HG02763 (cell line): ENCODE measurements around the gene GRIPAP1.
"Not testable (repeated sequence)": the region's sequence is repeated elsewhere in the genome, so short reads cannot be mapped to it uniquely, and the experiment has no call there.

Experiments used
- ATAC-seq: cut with Tn5 transposase; IDR thresholded peaks from one replicate; pipeline ENCODE4 v1.9.1; 2021; ENCODE audit warnings: mild to moderate bottlenecking, moderate library complexity; ENCODE audit not compliant: unreplicated experiment

Gene GRIPAP1

GRCh38 chrX:48997865-48998264 is 4.2 kb downstream of the GRIPAP1 start:
- no peak for ATAC-seq

- ATAC-seq, result no peak
These were observed 4.6 kb downstream of the GRIPAP1 start for GRCh38 chrX:48997455-48997854.

GRCh38 chrX:48996969-48997368 is 5.1 kb downstream of the GRIPAP1 start:
- ATAC-seq, result no peak

GRCh38 chrX:48992341-48992740 is 9.7 kb downstream of the GRIPAP1 start:
- no peak for ATAC-seq

GRCh38 chrX:48989483-48989882 is 12.6 kb downstream of the GRIPAP1 start:
- no peak for ATAC-seq

- no peak for ATAC-seq
These were observed 18.2 kb downstream of the GRIPAP1 start for GRCh38 chrX:48983896-48984295.

GRCh38 chrX:48983081-48983480 is 19.0 kb downstream of the GRIPAP1 start:
- ATAC-seq, result no peak

GRCh38 chrX:48981178-48981577 is 20.9 kb downstream of the GRIPAP1 start:
- ATAC-seq, result no peak

- ATAC-seq, result not testable (repeated sequence)
These were observed 21.7 kb downstream of the GRIPAP1 start for GRCh38 chrX:48980341-48980740.

- no peak for ATAC-seq
These were observed 23.8 kb downstream of the GRIPAP1 start for GRCh38 chrX:48978226-48978625.

GRCh38 chrX:48976086-48976485 is 26.0 kb downstream of the GRIPAP1 start:
- no peak for ATAC-seq

GRCh38 chrX:48975541-48975940 is 26.5 kb downstream of the GRIPAP1 start:
- no peak for ATAC-seq

GRCh38 chrX:48975041-48975440 is 27.0 kb downstream of the GRIPAP1 start:
- ATAC-seq, result no peak

GRCh38 chrX:48974574-48974973 is 27.5 kb downstream of the GRIPAP1 start:
- ATAC-seq, result no peak

- no peak for ATAC-seq
These were observed 28.0 kb downstream of the GRIPAP1 start for GRCh38 chrX:48974033-48974432.

GRCh38 chrX:48972220-48973164 is 29.6 kb downstream of the GRIPAP1 start:
- no peak for ATAC-seq

- no peak for ATAC-seq
These were observed 30.5 kb downstream of the GRIPAP1 start, which contains the start of gene KCND1 for GRCh38 chrX:48971249-48972219. Gene KCND1 (minus strand): TSS chrX:48971844. CDS start chrX:48970271, 1,573 bp downstream.

GRCh38 chrX:48969471-48969870 is 32.6 kb downstream of the GRIPAP1 start:
- no peak for ATAC-seq

- ATAC-seq, result no peak
These were observed 33.7 kb downstream of the GRIPAP1 start for GRCh38 chrX:48968377-48968776.

- no peak for ATAC-seq
These were observed 35.1 kb downstream of the GRIPAP1 start for GRCh38 chrX:48966796-48967579.

GRCh38 chrX:48965959-48966358 is 36.1 kb downstream of the GRIPAP1 start:
- ATAC-seq, result no peak
